IPS-20b (cell line): Measurements from ENCODE around the gene HP.
"Not testable (repeated sequence)": the region's sequence is repeated elsewhere in the genome, so short reads cannot be mapped to it uniquely, and the experiment has no call there.

Source experiments
- H3K27ac ChIP-seq: one replicate; pipeline ENCODE4 v1.5.1; 2013; ENCODE audit warnings: low read length
- H3K27me3 ChIP-seq: 2 replicates; pipeline ENCODE4 v1.6.1; 2013; ENCODE audit warnings: mild to moderate bottlenecking, low read length, inconsistent platforms; ENCODE audit not compliant: insufficient read depth
- H3K36me3 ChIP-seq: 2 replicates; pipeline ENCODE4 v1.6.1; 2013; ENCODE audit warnings: low read depth, mild to moderate bottlenecking, inconsistent platforms, low read length, moderate library complexity; ENCODE audit not compliant: insufficient read depth
- H3K4me1 ChIP-seq: 2 replicates; pipeline ENCODE4 v1.6.1; 2013; ENCODE audit warnings: mild to moderate bottlenecking, control low read depth, inconsistent platforms, low read length, moderate library complexity; ENCODE audit not compliant: insufficient read depth
- H3K4me3 ChIP-seq: 2 replicates; pipeline ENCODE4 v1.5.1; 2013; ENCODE audit warnings: mild to moderate bottlenecking, low read length, inconsistent platforms
- H3K9ac ChIP-seq: 2 replicates; pipeline ENCODE4 v1.6.1; 2013; ENCODE audit warnings: low read depth, mild to moderate bottlenecking, inconsistent platforms, low read length, moderate library complexity
- H3K9me3 ChIP-seq: 2 replicates; pipeline ENCODE4 v1.6.1; 2013; ENCODE audit warnings: mild to moderate bottlenecking, low read depth, low read length, inconsistent platforms; ENCODE audit not compliant: insufficient read depth

Gene HP

GRCh38 chr16:72054254-72054847, at the start of gene HP:
TSS of gene HP (plus strand) at chr16:72054505. CDS start at chr16:72054653, 148 bp downstream.
- not testable (repeated sequence) for H3K4me3 ChIP-seq, H3K27ac ChIP-seq

GRCh38 chr16:72008065-72008423, 46.3 kb upstream of the HP start:
- not testable (repeated sequence) for H3K27me3 ChIP-seq, H3K27ac ChIP-seq, H3K9me3 ChIP-seq, H3K4me1 ChIP-seq
- Histone ChIP-seq H3K4me3 (peak overlapping the region; percentile 41), H3K9ac (peak overlapping the region; percentile 59; the same call in 1 of the 2 replicates), H3K36me3 (peaks cover 11% of the 10 kb centered on the region)

More at GRCh38 chr16:72054254-72054847, at the start of gene HP:
- not testable (repeated sequence) for H3K4me1 ChIP-seq, H3K27me3 ChIP-seq, H3K9ac ChIP-seq, H3K9me3 ChIP-seq, H3K36me3 ChIP-seq

- peak within 1 kb of the TSS; percentile 50 for H3K27ac ChIP-seq
Observed at GRCh38 chr16:72008424-72009216, 45.7 kb upstream of the HP start, which contains the start of gene DHODH. TSS of gene DHODH (plus strand) at chr16:72008744. CDS start at chr16:72008765, 21 bp downstream.

GRCh38 chr16:72009779-72010178, 44.5 kb upstream of the HP start:
- no peak overlapping the region for H3K27ac ChIP-seq
- H3K27me3 ChIP-seq, result 0 out of 2 replicates have a peak, but pooled peaks cover 6% of the 10 kb centered on the region
- no peaks in the 10 kb centered on the region for H3K4me1 ChIP-seq
- peaks cover 27% of the 10 kb centered on the region for H3K36me3 ChIP-seq
- no peak overlapping the region for H3K9ac ChIP-seq
- H3K9me3 ChIP-seq, result no peaks in the 10 kb centered on the region
- peak overlapping the region; percentile 37; the same call in 1 of the 2 replicates for H3K4me3 ChIP-seq

More at GRCh38 chr16:72008424-72009216, 45.7 kb upstream of the HP start, which contains the start of gene DHODH:
- Histone ChIP-seq H3K4me3 (peak within 1 kb of the TSS; percentile 98), H3K4me1 (no peaks in the 10 kb centered on the region), H3K9me3 (no peaks in the 10 kb centered on the region), H3K9ac (peak within 1 kb of the TSS; percentile 95), H3K27me3 (0 out of 2 replicates have a peak, but pooled peaks cover 6% of the 10 kb centered on the region), H3K36me3 (peaks cover 17% of the 10 kb centered on the region)

- Histone ChIP-seq H3K4me3 (no peak overlapping the region), H3K27me3 (no peaks in the 10 kb centered on the region), H3K9me3 (no peaks in the 10 kb centered on the region), H3K27ac (no peak overlapping the region), H3K9ac (no peak overlapping the region), H3K4me1 (no peaks in the 10 kb centered on the region), H3K36me3 (peaks cover 51% of the 10 kb centered on the region)
Observed at GRCh38 chr16:72012607-72013006, 41.7 kb upstream of the HP start.

GRCh38 chr16:72013389-72013788, 40.9 kb upstream of the HP start:
- Histone ChIP-seq H3K4me1 (no peaks in the 10 kb centered on the region), H3K36me3 (peaks cover 56% of the 10 kb centered on the region), H3K27me3 (no peaks in the 10 kb centered on the region), H3K9me3 (no peaks in the 10 kb centered on the region), H3K9ac (no peak overlapping the region), H3K27ac (no peak overlapping the region), H3K4me3 (no peak overlapping the region)

GRCh38 chr16:72013888-72014581, 40.3 kb upstream of the HP start:
- Histone ChIP-seq H3K9ac (no peak overlapping the region), H3K36me3 (peaks cover 62% of the 10 kb centered on the region), H3K27ac (no peak overlapping the region), H3K4me1 (no peaks in the 10 kb centered on the region), H3K4me3 (no peak overlapping the region), H3K9me3 (no peaks in the 10 kb centered on the region), H3K27me3 (no peaks in the 10 kb centered on the region)

- H3K36me3 ChIP-seq, result peaks cover 69% of the 10 kb centered on the region
- no peaks in the 10 kb centered on the region for H3K9me3 ChIP-seq
- H3K27me3 ChIP-seq, result no peaks in the 10 kb centered on the region
- no peak overlapping the region for H3K9ac ChIP-seq
- no peak overlapping the region for H3K27ac ChIP-seq
- H3K4me3 ChIP-seq, result no peak overlapping the region
- no peaks in the 10 kb centered on the region for H3K4me1 ChIP-seq
Observed at GRCh38 chr16:72014675-72015074, 39.6 kb upstream of the HP start.

GRCh38 chr16:72015124-72015523, 39.2 kb upstream of the HP start:
- no peaks in the 10 kb centered on the region for H3K9me3 ChIP-seq
- no peak overlapping the region for H3K4me3 ChIP-seq
- H3K9ac ChIP-seq, result no peak overlapping the region
- peaks cover 70% of the 10 kb centered on the region for H3K36me3 ChIP-seq
- no peaks in the 10 kb centered on the region for H3K4me1 ChIP-seq
- H3K27ac ChIP-seq, result no peak overlapping the region
- no peaks in the 10 kb centered on the region for H3K27me3 ChIP-seq

- Histone ChIP-seq H3K4me1 (no peaks in the 10 kb centered on the region), H3K9me3 (no peaks in the 10 kb centered on the region), H3K4me3 (no peak overlapping the region), H3K27ac (no peak overlapping the region), H3K27me3 (no peaks in the 10 kb centered on the region), H3K36me3 (peaks cover 81% of the 10 kb centered on the region), H3K9ac (no peak overlapping the region)
Observed at GRCh38 chr16:72018470-72018869, 35.8 kb upstream of the HP start.

GRCh38 chr16:72021043-72021442, 33.3 kb upstream of the HP start:
- H3K9ac ChIP-seq, result no peak overlapping the region
- no peaks in the 10 kb centered on the region for H3K27me3 ChIP-seq
- H3K36me3 ChIP-seq, result peaks cover 83% of the 10 kb centered on the region
- no peak overlapping the region for H3K4me3 ChIP-seq
- H3K27ac ChIP-seq, result no peak overlapping the region
- no peaks in the 10 kb centered on the region for H3K4me1 ChIP-seq
- no peaks in the 10 kb centered on the region for H3K9me3 ChIP-seq
